Measurements from ENCODE around the gene OSBPL3. TPM values are rescaled to one million over a fixed set of nuclear protein-coding genes. Genes with fewer than 3 reads are reported as not detected.

The OSBPL3 gene
- total RNA-seq, 1 experiment from 2014 or later, result 9.2 TPM

- Histone ChIP-seq H3K4me1 (ENCODE audit: control insufficient read depth, insufficient read depth, low read length) (no peaks in the 10 kb centered on the region), H3K27ac (ENCODE audit: low read length) (no peak overlapping the region), H3K27me3 (ENCODE audit: control insufficient read depth, insufficient read depth, low read length) (no peaks in the 10 kb centered on the region), H3K36me3 (ENCODE audit: control insufficient read depth, insufficient read depth, low read length) (no peaks in the 10 kb centered on the region), H3K4me3 (ENCODE audit: low read depth in 2 of 2, low read length in 2 of 2) (no peak overlapping the region), H3K9me3 (ENCODE audit: control insufficient read depth, insufficient read depth, low read depth, low read length) (no peaks in the 10 kb centered on the region)
- no peak for TF ChIP-seq TCF7L2 (IDR thresholded peaks at IDR 0.05; ENCODE audit: low read depth, low read length)
- TF ChIP-seq, protein P1, sequence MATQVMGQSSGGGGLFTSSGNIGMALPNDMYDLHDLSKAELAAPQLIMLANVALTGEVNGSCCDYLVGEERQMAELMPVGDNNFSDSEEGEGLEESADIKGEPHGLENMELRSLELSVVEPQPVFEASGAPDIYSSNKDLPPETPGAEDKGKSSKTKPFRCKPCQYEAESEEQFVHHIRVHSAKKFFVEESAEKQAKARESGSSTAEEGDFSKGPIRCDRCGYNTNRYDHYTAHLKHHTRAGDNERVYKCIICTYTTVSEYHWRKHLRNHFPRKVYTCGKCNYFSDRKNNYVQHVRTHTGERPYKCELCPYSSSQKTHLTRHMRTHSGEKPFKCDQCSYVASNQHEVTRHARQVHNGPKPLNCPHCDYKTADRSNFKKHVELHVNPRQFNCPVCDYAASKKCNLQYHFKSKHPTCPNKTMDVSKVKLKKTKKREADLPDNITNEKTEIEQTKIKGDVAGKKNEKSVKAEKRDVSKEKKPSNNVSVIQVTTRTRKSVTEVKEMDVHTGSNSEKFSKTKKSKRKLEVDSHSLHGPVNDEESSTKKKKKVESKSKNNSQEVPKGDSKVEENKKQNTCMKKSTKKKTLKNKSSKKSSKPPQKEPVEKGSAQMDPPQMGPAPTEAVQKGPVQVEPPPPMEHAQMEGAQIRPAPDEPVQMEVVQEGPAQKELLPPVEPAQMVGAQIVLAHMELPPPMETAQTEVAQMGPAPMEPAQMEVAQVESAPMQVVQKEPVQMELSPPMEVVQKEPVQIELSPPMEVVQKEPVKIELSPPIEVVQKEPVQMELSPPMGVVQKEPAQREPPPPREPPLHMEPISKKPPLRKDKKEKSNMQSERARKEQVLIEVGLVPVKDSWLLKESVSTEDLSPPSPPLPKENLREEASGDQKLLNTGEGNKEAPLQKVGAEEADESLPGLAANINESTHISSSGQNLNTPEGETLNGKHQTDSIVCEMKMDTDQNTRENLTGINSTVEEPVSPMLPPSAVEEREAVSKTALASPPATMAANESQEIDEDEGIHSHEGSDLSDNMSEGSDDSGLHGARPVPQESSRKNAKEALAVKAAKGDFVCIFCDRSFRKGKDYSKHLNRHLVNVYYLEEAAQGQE (IDR thresholded peaks at IDR 0.05; ENCODE audit: insufficient read depth in 1 of 2, low read depth in 2 of 2, low read length in 1 of 2), result no peak
- no peak for TF ChIP-seq CTCF (IDR thresholded peaks at IDR 0.05)
- TF ChIP-seq SIN3A (IDR thresholded peaks at IDR 0.05; ENCODE audit: borderline replicate concordance, insufficient read depth, low read depth, low read length), result no peak
- no peak for TF ChIP-seq POLR2AphosphoS5 (IDR thresholded peaks at IDR 0.05; ENCODE audit: low read depth, low read length)
- ATAC-seq (no peak), DNase-seq (ENCODE audit: low read depth, low spot score) (no peak)
- no TSS peak for BruUV-seq (replicated peaks)
- intact Hi-C loops (cut with micrococcal nuclease; ENCODE audit: unreplicated experiment), result no loop called here
- ChIA-PET POLR2A (no interaction called here), CTCF (no interaction called here)
- in situ Hi-C loops (cut with HindIII; ENCODE audit: low pct_unique_long_range_greater_than_20kb, low sequenced_read_pairs), result no loop called here
Measured at GRCh38 chr7:24959735-24960485, 20.1 kb downstream of the OSBPL3 start.

- TF ChIP-seq, protein P1 (IDR thresholded peaks at IDR 0.05; ENCODE audit: insufficient read depth in 1 of 2, low read depth in 2 of 2, low read length in 1 of 2), result no peak
- POLR2A ChIA-PET, result no interaction called here
- DNase-seq (ENCODE audit: low read depth, low spot score) (no peak), ATAC-seq (no peak)
- Histone ChIP-seq H3K36me3 (ENCODE audit: control insufficient read depth, insufficient read depth, low read length) (no peaks in the 10 kb centered on the region), H3K4me1 (ENCODE audit: control insufficient read depth, insufficient read depth, low read length) (no peaks in the 10 kb centered on the region), H3K27me3 (ENCODE audit: control insufficient read depth, insufficient read depth, low read length) (no peaks in the 10 kb centered on the region), H3K4me3 (ENCODE audit: low read depth in 2 of 2, low read length in 2 of 2) (no peak overlapping the region), H3K27ac (ENCODE audit: low read length) (no peak overlapping the region), H3K9me3 (ENCODE audit: control insufficient read depth, insufficient read depth, low read depth, low read length) (no peaks in the 10 kb centered on the region)
- in situ Hi-C loops (cut with HindIII; ENCODE audit: low pct_unique_long_range_greater_than_20kb, low sequenced_read_pairs) (no loop called here), intact Hi-C loops (cut with micrococcal nuclease; ENCODE audit: unreplicated experiment) (no loop called here)
- BruUV-seq (replicated peaks), result no TSS peak
- CTCF ChIA-PET, result no interaction called here
Measured at GRCh38 chr7:24958399-24958798, 21.6 kb downstream of the OSBPL3 start.

Measured in Panc1 (cell line).